GM18507 (cell line): ENCODE results near the gene COL25A1.

ENCODE experiments used
- DNase-seq: peaks from one replicate; pipeline ENCODE4 v3.0.0; 2011; ENCODE audit warnings: low read depth; ENCODE audit not compliant: insufficient read length; ENCODE audit errors: extremely low spot score
- FAIRE-seq: peaks from 2 replicates; lab custom pipeline; 2011; peaks lifted over from hg19 to GRCh38; lab: Jason Lieb, UNC

Gene COL25A1

GRCh38 chr4:108821351-108821930 is 481.0 kb downstream of the COL25A1 start:
- FAIRE-seq (no peak), DNase-seq (no peak)

GRCh38 chr4:108820492-108821350 is 481.7 kb downstream of the COL25A1 start:
- FAIRE-seq (no peak), DNase-seq (no peak)

- no peak for FAIRE-seq
- no peak for DNase-seq
Observed at GRCh38 chr4:108814326-108814725, 488.1 kb downstream of the COL25A1 start.

- DNase-seq (no peak), FAIRE-seq (no peak)
Observed at GRCh38 chr4:108813261-108813660, 489.2 kb downstream of the COL25A1 start.

- DNase-seq (no peak), FAIRE-seq (no peak)
Observed at GRCh38 chr4:108811486-108811885, 491.0 kb downstream of the COL25A1 start.

- DNase-seq (no peak), FAIRE-seq (no peak)
Observed at GRCh38 chr4:108810087-108810486, 492.4 kb downstream of the COL25A1 start.

- no peak for FAIRE-seq
- DNase-seq, result no peak
Observed at GRCh38 chr4:108804648-108805273, 497.7 kb downstream of the COL25A1 start.

GRCh38 chr4:108799306-108799705 is 503.2 kb downstream of the COL25A1 start:
- FAIRE-seq (no peak), DNase-seq (no peak)

GRCh38 chr4:108796173-108796572 is 506.3 kb downstream of the COL25A1 start:
- FAIRE-seq (no peak), DNase-seq (no peak)

GRCh38 chr4:108795733-108796132 is 506.7 kb downstream of the COL25A1 start:
- no peak for DNase-seq
- no peak for FAIRE-seq

- DNase-seq (no peak), FAIRE-seq (no peak)
Observed at GRCh38 chr4:108794136-108794535, 508.3 kb downstream of the COL25A1 start.

- FAIRE-seq (no peak), DNase-seq (no peak)
Observed at GRCh38 chr4:108793415-108793814, 509.0 kb downstream of the COL25A1 start.

- no peak for FAIRE-seq
Observed at GRCh38 chr4:108788731-108789130, 513.7 kb downstream of the COL25A1 start.

GRCh38 chr4:108787724-108788123 is 514.7 kb downstream of the COL25A1 start:
- FAIRE-seq (no peak), DNase-seq (no peak)

More at GRCh38 chr4:108788731-108789130, 513.7 kb downstream of the COL25A1 start:
- DNase-seq, result no peak

GRCh38 chr4:108787106-108787505 is 515.4 kb downstream of the COL25A1 start:
- FAIRE-seq, result no peak
- no peak for DNase-seq

GRCh38 chr4:108786351-108786750 is 516.1 kb downstream of the COL25A1 start:
- no peak for DNase-seq
- no peak for FAIRE-seq

GRCh38 chr4:108783665-108784463 is 518.6 kb downstream of the COL25A1 start:
- FAIRE-seq (no peak), DNase-seq (no peak)

GRCh38 chr4:108779958-108780357 is 522.5 kb downstream of the COL25A1 start:
- FAIRE-seq (no peak), DNase-seq (no peak)

GRCh38 chr4:108777388-108777787 is 525.1 kb downstream of the COL25A1 start:
- no peak for DNase-seq
- no peak for FAIRE-seq

GRCh38 chr4:108775921-108776320 is 526.5 kb downstream of the COL25A1 start:
- DNase-seq (no peak), FAIRE-seq (no peak)
